H1 (cell line): ENCODE results near the gene RBBP5. TPM values are rescaled to one million over a fixed set of nuclear protein-coding genes. Genes with fewer than 3 reads are reported as not detected.

ENCODE experiments used
- CTBP2 ChIP-seq: IDR thresholded peaks from 2 replicates; pipeline ENCODE4 v1.7.0; 2011; ENCODE audit warnings: borderline replicate concordance, mild to moderate bottlenecking, moderate library complexity, mixed read lengths, low read length; ENCODE audit not compliant: insufficient read depth, insufficient read length
- EZH2 ChIP-seq: fragments of 200-600 bp; sonication (generic); IDR thresholded peaks from 2 replicates; pipeline ENCODE4 v1.7.1; 2012; ENCODE audit warnings: low read depth, mild to moderate bottlenecking, moderate library complexity, low read length, inconsistent platforms; ENCODE audit not compliant: severe bottlenecking
- POLR2A ChIP-seq, 2 experiments: IDR thresholded peaks; 1 replicate in 1 of 2; 2 replicates in 1 of 2; pipeline ENCODE4 v1.6.1; 2011; ENCODE audit warnings: low read depth in 2 of 2, low read length in 2 of 2, mild to moderate bottlenecking in 2 of 2; ENCODE audit errors: control extremely low read depth in 1 of 2
- SP1 ChIP-seq: IDR thresholded peaks from 2 replicates; pipeline ENCODE4 v1.6.1; 2011; ENCODE audit warnings: low read depth, low read length
- SUZ12 ChIP-seq: fragments of 200-600 bp; sonication (generic); IDR thresholded peaks from 2 replicates; pipeline ENCODE4 v1.6.1; 2012; ENCODE audit warnings: mild to moderate bottlenecking, inconsistent platforms, low read length, moderate library complexity, mixed read lengths
- polyA plus RNA-seq, 7 experiments: library from polyadenylated mRNA; depleted of rRNA in 3 of 7; stranded (reverse) in 5 of 7; unstranded in 2 of 7; fragments of >200 nt in 5 of 7; fragments of 200-250 nt in 2 of 7; gene quantifications; 1 replicate in 5 of 7; 2 replicates in 1 of 7; 4 replicates in 1 of 7; pipeline versions ENCODE4 v1.2.1 to v1.2.3, GENCODE V29; 2011 to 2013; ENCODE audit warnings: missing spikeins in 2 of 7, mixed read lengths in 2 of 7
- total RNA-seq: library from RNA; stranded (reverse); fragmentation: NEBNext Ultra II Directional; extraction: Animal tissue kit (Norgen Biotek cat#: 25700); gene quantifications from 2 replicates; pipeline ENCODE4 v1.2.1, GENCODE V29; 2021

RBBP5 gene
- total and polyA plus RNA-seq, 2 of the 8 experiments (the other 6 are each of a cell fraction or from before 2014, with no cell fraction given), result 6.7 to 21.5 TPM

DNA sequence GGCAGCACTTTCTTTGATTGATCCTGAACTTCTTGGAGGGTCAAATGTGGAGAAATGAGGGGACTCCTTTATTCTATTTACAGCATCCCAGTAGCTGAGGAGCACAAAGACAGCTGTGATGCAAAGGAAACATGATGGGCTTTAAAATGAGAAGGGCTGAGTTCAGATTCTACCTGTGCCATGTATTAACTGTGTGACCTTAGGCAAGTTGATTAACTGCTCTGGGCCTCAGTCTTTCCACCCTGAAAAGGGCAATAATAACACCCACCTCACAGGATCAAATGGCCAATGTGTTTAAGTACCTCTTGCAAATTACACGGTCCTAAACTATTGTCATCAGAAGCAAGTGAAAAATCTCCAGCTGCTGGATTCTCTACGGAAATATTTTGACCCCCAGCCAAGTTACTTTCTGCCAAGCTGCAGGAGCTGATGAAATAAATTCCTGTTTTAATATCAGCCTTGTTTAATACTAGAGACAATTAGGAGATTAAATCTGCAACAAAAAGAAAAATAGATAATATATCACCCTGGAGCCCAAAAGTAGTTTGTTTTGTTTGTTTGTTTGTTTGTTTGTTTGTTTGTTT is 53.2 kb downstream of the RBBP5 start (continued):
- no peak for TF ChIP-seq EZH2
- TF ChIP-seq POLR2A (IDR thresholded peaks at IDR 0.05; ENCODE audit: control extremely low read depth in 1 of 2, low read depth in 2 of 2, low read length in 2 of 2), result no peak
- no peak for TF ChIP-seq SP1
- TF ChIP-seq CTBP2, result no peak
- no peak for TF ChIP-seq SUZ12
